ENCODE data around the gene SFXN3. TPM values are rescaled to one million over a fixed set of nuclear protein-coding genes. Genes with fewer than 3 reads are reported as not detected.

The SFXN3 gene
- total and polyA plus RNA-seq, 5 donors: 18.0 to 28.1 (median 23.6) TPM

GRCh38 chr10:101063050-101063525 lies 32.1 kb downstream of the SFXN3 start:
- H3K27ac ChIP-seq (ENCODE audit: low read length): peak overlapping the region; percentile 99
- DNase-seq (peak in 1 of 3 donors; percentile 79), ATAC-seq (no peak)
- intact Hi-C loops (cut with DNase I): no loop called here
- H3K4me1 ChIP-seq (ENCODE audit: control insufficient read depth, insufficient read depth, low read length): peaks cover 14% of the 10 kb centered on the region
- H3K27me3 ChIP-seq (ENCODE audit: control insufficient read depth, insufficient read depth): no peaks in the 10 kb centered on the region
- WGBS: 16% methylated on average over 19 of the region's 19 CpGs
- peak overlapping the region; percentile 73 for H3K4me3 ChIP-seq (ENCODE audit: low read length)
- no peaks in the 10 kb centered on the region for H3K9me3 ChIP-seq (ENCODE audit: control insufficient read depth, low read length)

- intact Hi-C loops (cut with DNase I): no loop called here
- peak overlapping the region; percentile 99 for H3K27ac ChIP-seq (ENCODE audit: low read length)
- no peak for DNase-seq
Observed at GRCh38 chr10:101063548-101064414, 32.7 kb downstream of the SFXN3 start.

GRCh38 chr10:101064415-101065030 lies 33.5 kb downstream of the SFXN3 start:
- ATAC-seq (no peak), DNase-seq (no peak)
- Histone ChIP-seq H3K4me3 (ENCODE audit: low read length) (no peak overlapping the region), H3K9me3 (ENCODE audit: control insufficient read depth, low read length) (no peaks in the 10 kb centered on the region), H3K4me1 (ENCODE audit: control insufficient read depth, insufficient read depth, low read length) (peaks cover 14% of the 10 kb centered on the region), H3K27me3 (ENCODE audit: control insufficient read depth, insufficient read depth) (no peaks in the 10 kb centered on the region), H3K27ac (ENCODE audit: low read length) (no peak overlapping the region)
- WGBS: 85% methylated on average over 9 of the region's 9 CpGs
- intact Hi-C loops (cut with DNase I): no loop called here

More at GRCh38 chr10:101063548-101064414, 32.7 kb downstream of the SFXN3 start:
- ATAC-seq: no peak
- no peak overlapping the region for H3K4me3 ChIP-seq (ENCODE audit: low read length)
- WGBS: 35% methylated on average over 15 of the region's 15 CpGs
- H3K4me1 ChIP-seq (ENCODE audit: control insufficient read depth, insufficient read depth, low read length): peaks cover 14% of the 10 kb centered on the region
- H3K27me3 ChIP-seq (ENCODE audit: control insufficient read depth, insufficient read depth): no peaks in the 10 kb centered on the region
- no peaks in the 10 kb centered on the region for H3K9me3 ChIP-seq (ENCODE audit: control insufficient read depth, low read length)

- Histone ChIP-seq H3K9me3 (ENCODE audit: control insufficient read depth, low read length) (no peaks in the 10 kb centered on the region), H3K27me3 (ENCODE audit: control insufficient read depth, insufficient read depth) (no peaks in the 10 kb centered on the region)
- DNase-seq: no peak
Observed at GRCh38 chr10:101065481-101066145, 34.6 kb downstream of the SFXN3 start.

GRCh38 chr10:101066146-101066895 lies 35.3 kb downstream of the SFXN3 start:
- intact Hi-C loops (cut with DNase I): loop anchor here in 2 of 4 donors (2.0 kb wide), 1 partner anchor 26 kb away; no protein-coding TSS in a partner anchor
- H3K9me3 ChIP-seq (ENCODE audit: control insufficient read depth, low read length): no peaks in the 10 kb centered on the region
- no peaks in the 10 kb centered on the region for H3K27me3 ChIP-seq (ENCODE audit: control insufficient read depth, insufficient read depth)
- peak overlapping the region; percentile 53 for H3K27ac ChIP-seq (ENCODE audit: low read length)
- H3K4me3 ChIP-seq (ENCODE audit: low read length): peak overlapping the region; percentile 83
- under 1% methylated on average over 49 of the region's 49 CpGs for WGBS
- peaks cover 14% of the 10 kb centered on the region for H3K4me1 ChIP-seq (ENCODE audit: control insufficient read depth, insufficient read depth, low read length)
- ATAC-seq (peak; percentile 76 to 83), DNase-seq (peak; percentile 91 to 95 (median 95))

More at GRCh38 chr10:101065481-101066145, 34.6 kb downstream of the SFXN3 start:
- intact Hi-C loops (cut with DNase I): loop anchor here in 2 of 4 donors (2.0 kb wide), 1 partner anchor 25 kb away; no protein-coding TSS in a partner anchor
- WGBS: 61% methylated on average over 3 of the region's 3 CpGs
- H3K27ac ChIP-seq (ENCODE audit: low read length): peak overlapping the region; percentile 53
- peaks cover 14% of the 10 kb centered on the region for H3K4me1 ChIP-seq (ENCODE audit: control insufficient read depth, insufficient read depth, low read length)
- ATAC-seq: no peak
- peak overlapping the region; percentile 83 for H3K4me3 ChIP-seq (ENCODE audit: low read length)

- DNase-seq: peak in 2 of 3 donors; percentile 66 to 76
- Histone ChIP-seq H3K4me1 (ENCODE audit: control insufficient read depth, insufficient read depth, low read length) (peaks cover 14% of the 10 kb centered on the region), H3K9me3 (ENCODE audit: control insufficient read depth, low read length) (no peaks in the 10 kb centered on the region), H3K4me3 (ENCODE audit: low read length) (peak overlapping the region; percentile 83), H3K27me3 (ENCODE audit: control insufficient read depth, insufficient read depth) (no peaks in the 10 kb centered on the region), H3K27ac (ENCODE audit: low read length) (peak overlapping the region; percentile 61)
- intact Hi-C loops (cut with DNase I): loop anchor here in 2 of 4 donors (2.0 kb wide), 1 partner anchor 26 kb away; no protein-coding TSS in a partner anchor
- WGBS: under 1% methylated on average over 31 of the region's 31 CpGs
- peak; percentile 1 to 2 for ATAC-seq
Observed at GRCh38 chr10:101066896-101067355, 35.9 kb downstream of the SFXN3 start.

GRCh38 chr10:101067356-101068083 lies 36.5 kb downstream of the SFXN3 start:
- intact Hi-C loops (cut with DNase I): loop anchor here in 2 of 4 donors (2.0 kb wide), 1 partner anchor 27 kb away; no protein-coding TSS in a partner anchor

GRCh38 chr10:101069441-101069840 lies 38.4 kb downstream of the SFXN3 start:
- Histone ChIP-seq H3K27ac (ENCODE audit: low read length) (no peak overlapping the region), H3K4me3 (ENCODE audit: low read length) (no peak overlapping the region), H3K9me3 (ENCODE audit: control insufficient read depth, low read length) (no peaks in the 10 kb centered on the region), H3K27me3 (ENCODE audit: control insufficient read depth, insufficient read depth) (no peaks in the 10 kb centered on the region), H3K4me1 (ENCODE audit: control insufficient read depth, insufficient read depth, low read length) (peaks cover 6% of the 10 kb centered on the region)
- no peak for DNase-seq
- intact Hi-C loops (cut with DNase I): no loop called here
- no peak for ATAC-seq
- 87% methylated on average over 5 of the region's 5 CpGs for WGBS

More at GRCh38 chr10:101067356-101068083, 36.5 kb downstream of the SFXN3 start:
- ATAC-seq (peak; percentile 25 to 45), DNase-seq (peak; percentile 66 to 87 (median 81))
- under 1% methylated on average over 43 of the region's 43 CpGs for WGBS
- Histone ChIP-seq H3K4me3 (ENCODE audit: low read length) (peak overlapping the region; percentile 83), H3K4me1 (ENCODE audit: control insufficient read depth, insufficient read depth, low read length) (peaks cover 14% of the 10 kb centered on the region), H3K9me3 (ENCODE audit: control insufficient read depth, low read length) (no peaks in the 10 kb centered on the region), H3K27ac (ENCODE audit: low read length) (peak overlapping the region; percentile 61), H3K27me3 (ENCODE audit: control insufficient read depth, insufficient read depth) (no peaks in the 10 kb centered on the region)

GRCh38 chr10:101070098-101070497 lies 39.1 kb downstream of the SFXN3 start:
- DNase-seq: no peak
- Histone ChIP-seq H3K4me3 (ENCODE audit: low read length) (no peak overlapping the region), H3K27ac (ENCODE audit: low read length) (no peak overlapping the region), H3K4me1 (ENCODE audit: control insufficient read depth, insufficient read depth, low read length) (peaks cover 6% of the 10 kb centered on the region), H3K27me3 (ENCODE audit: control insufficient read depth, insufficient read depth) (no peaks in the 10 kb centered on the region), H3K9me3 (ENCODE audit: control insufficient read depth, low read length) (no peaks in the 10 kb centered on the region)
- WGBS: 92% methylated on average over 3 of the region's 3 CpGs
- intact Hi-C loops (cut with DNase I): no loop called here
- no peak for ATAC-seq

Measured in right cardiac atrium (tissue), 5 donors.